GM19372 (cell line): Measurements from ENCODE around the gene KDM4C.
"Not testable (repeated sequence)": the region's sequence is repeated elsewhere in the genome, so short reads cannot be mapped to it uniquely, and the experiment has no call there.

Experiments
- ATAC-seq: cut with Tn5 transposase; IDR thresholded peaks from one replicate; pipeline ENCODE4 v1.9.1; 2021; ENCODE audit warnings: mild to moderate bottlenecking, low read depth, moderate library complexity; ENCODE audit not compliant: unreplicated experiment

Gene KDM4C

GRCh38 chr9:6794936-6795335, 37.2 kb downstream of the KDM4C start:
- ATAC-seq: no peak

GRCh38 chr9:6802926-6803325, 45.2 kb downstream of the KDM4C start:
- ATAC-seq: no peak

- no peak for ATAC-seq
Observed at GRCh38 chr9:6805532-6805931, 47.8 kb downstream of the KDM4C start.

GRCh38 chr9:6806318-6806717, 48.5 kb downstream of the KDM4C start:
- not testable (repeated sequence) for ATAC-seq

- not testable (repeated sequence) for ATAC-seq
Observed at GRCh38 chr9:6807669-6808068, 49.9 kb downstream of the KDM4C start.

GRCh38 chr9:6811436-6811835, 53.7 kb downstream of the KDM4C start:
- ATAC-seq: no peak

- ATAC-seq: peak; percentile 54
Observed at GRCh38 chr9:6816581-6816980, 58.8 kb downstream of the KDM4C start.

GRCh38 chr9:6818292-6818922, 60.6 kb downstream of the KDM4C start:
- no peak for ATAC-seq

GRCh38 chr9:6819112-6819511, 61.3 kb downstream of the KDM4C start:
- ATAC-seq: no peak

GRCh38 chr9:6819529-6819928, 61.8 kb downstream of the KDM4C start:
- ATAC-seq: no peak

- no peak for ATAC-seq
Observed at GRCh38 chr9:6822696-6823095, 64.9 kb downstream of the KDM4C start.

GRCh38 chr9:6827439-6828145, 69.8 kb downstream of the KDM4C start:
- ATAC-seq: no peak

GRCh38 chr9:6829027-6829426, 71.3 kb downstream of the KDM4C start:
- ATAC-seq: no peak

- no peak for ATAC-seq
Observed at GRCh38 chr9:6829536-6829935, 71.8 kb downstream of the KDM4C start.

- no peak for ATAC-seq
Observed at GRCh38 chr9:6833518-6834192, 75.9 kb downstream of the KDM4C start.

- no peak for ATAC-seq
Observed at GRCh38 chr9:6834306-6834705, 76.5 kb downstream of the KDM4C start.

GRCh38 chr9:6838158-6838557, 80.4 kb downstream of the KDM4C start:
- no peak for ATAC-seq

- ATAC-seq: no peak
Observed at GRCh38 chr9:6842584-6842947, 84.8 kb downstream of the KDM4C start.

GRCh38 chr9:6843742-6844141, 86.0 kb downstream of the KDM4C start:
- ATAC-seq: no peak

GRCh38 chr9:6844267-6844666, 86.5 kb downstream of the KDM4C start:
- no peak for ATAC-seq

GRCh38 chr9:6845128-6845826, 87.5 kb downstream of the KDM4C start:
- ATAC-seq: no peak
